Measurements from ENCODE around the gene RSL1D1.

- TF ChIP-seq POLR2A (IDR thresholded peaks at IDR 0.05): no peak
- no peak for TF ChIP-seq CTCF (IDR thresholded peaks at IDR 0.05)
Observed at GRCh38 chr16:11890231-11890965, 39.1 kb upstream of the RSL1D1 start.

All from lower leg skin (tissue), 3 donors.